ENCODE measurements around the gene CMTM4.

CMTM4 gene

DNA sequence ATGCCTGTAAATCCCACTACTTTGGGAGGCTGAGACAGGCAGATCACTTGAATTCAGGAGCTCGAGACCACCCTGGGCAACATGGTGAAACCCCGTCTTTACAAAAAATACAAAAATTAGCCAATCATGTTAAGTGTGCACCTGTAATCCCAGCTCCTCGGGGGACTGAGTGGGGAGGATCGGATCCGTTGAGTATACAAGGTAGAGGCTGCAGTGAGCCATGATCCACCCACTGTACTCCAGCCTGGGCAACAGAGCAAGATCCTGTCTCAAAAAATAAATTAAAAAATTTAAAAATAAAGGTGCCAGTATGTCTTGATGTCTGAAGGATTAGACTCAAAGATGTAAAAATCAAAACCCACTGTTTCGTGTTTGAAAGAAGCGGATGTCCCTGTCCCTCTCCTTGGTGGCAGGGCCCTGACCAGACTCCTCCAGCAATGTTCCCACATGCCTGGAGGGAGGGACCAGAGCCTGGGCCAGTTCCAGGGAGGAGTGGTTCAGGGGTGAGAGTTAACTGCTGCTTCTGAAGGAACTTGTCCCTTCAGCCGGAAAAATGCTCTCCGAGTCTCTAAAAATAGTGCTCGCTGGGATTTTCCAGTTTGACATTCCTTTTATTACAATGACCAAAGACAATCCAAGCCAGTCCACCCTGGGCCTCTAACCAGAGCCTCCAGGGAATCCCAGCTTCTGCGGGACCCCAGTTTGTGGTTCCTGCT is 9.4 kb upstream of the CMTM4 start:
- no peak for TF ChIP-seq ISL1 (CRISPR knock-in tag; IDR thresholded peaks at IDR 0.05)
- no peak for TF ChIP-seq TCF4 (CRISPR knock-in tag; IDR thresholded peaks at IDR 0.05; ENCODE audit: borderline replicate concordance)
- no peak for TF ChIP-seq PATZ1 (CRISPR knock-in tag; IDR thresholded peaks at IDR 0.05; ENCODE audit: borderline replicate concordance)
- no peak for TF ChIP-seq BACH2 (CRISPR knock-in tag; IDR thresholded peaks at IDR 0.05; ENCODE audit: borderline replicate concordance)
- TF ChIP-seq, protein P1, sequence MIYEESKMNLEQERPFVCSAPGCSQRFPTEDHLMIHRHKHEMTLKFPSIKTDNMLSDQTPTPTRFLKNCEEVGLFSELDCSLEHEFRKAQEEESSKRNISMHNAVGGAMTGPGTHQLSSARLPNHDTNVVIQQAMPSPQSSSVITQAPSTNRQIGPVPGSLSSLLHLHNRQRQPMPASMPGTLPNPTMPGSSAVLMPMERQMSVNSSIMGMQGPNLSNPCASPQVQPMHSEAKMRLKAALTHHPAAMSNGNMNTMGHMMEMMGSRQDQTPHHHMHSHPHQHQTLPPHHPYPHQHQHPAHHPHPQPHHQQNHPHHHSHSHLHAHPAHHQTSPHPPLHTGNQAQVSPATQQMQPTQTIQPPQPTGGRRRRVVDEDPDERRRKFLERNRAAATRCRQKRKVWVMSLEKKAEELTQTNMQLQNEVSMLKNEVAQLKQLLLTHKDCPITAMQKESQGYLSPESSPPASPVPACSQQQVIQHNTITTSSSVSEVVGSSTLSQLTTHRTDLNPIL (CRISPR knock-in tag; IDR thresholded peaks at IDR 0.05; ENCODE audit: low read depth), result no peak
- TF ChIP-seq ZFP3 (CRISPR knock-in tag; IDR thresholded peaks at IDR 0.05), result no peak
- no peak for TF ChIP-seq ZFP30 (CRISPR knock-in tag; IDR thresholded peaks at IDR 0.05)
- no peak for TF ChIP-seq TSHZ2 (CRISPR knock-in tag; IDR thresholded peaks at IDR 0.05)
- peak; percentile 45; the same call in 2 of the 3 replicates for ATAC-seq

- peak; percentile 71 for ATAC-seq
- TF ChIP-seq TCF4 (CRISPR knock-in tag; IDR thresholded peaks at IDR 0.05; ENCODE audit: borderline replicate concordance) (peak; percentile 77; the same call in 1 of the 2 replicates), TSHZ2 (CRISPR knock-in tag; IDR thresholded peaks at IDR 0.05) (peak; percentile 44; the same call in 1 of the 2 replicates), ISL1 (CRISPR knock-in tag; IDR thresholded peaks at IDR 0.05) (no peak)
Measured at GRCh38 chr16:66703406-66704215, 7.1 kb upstream of the CMTM4 start.

DNA sequence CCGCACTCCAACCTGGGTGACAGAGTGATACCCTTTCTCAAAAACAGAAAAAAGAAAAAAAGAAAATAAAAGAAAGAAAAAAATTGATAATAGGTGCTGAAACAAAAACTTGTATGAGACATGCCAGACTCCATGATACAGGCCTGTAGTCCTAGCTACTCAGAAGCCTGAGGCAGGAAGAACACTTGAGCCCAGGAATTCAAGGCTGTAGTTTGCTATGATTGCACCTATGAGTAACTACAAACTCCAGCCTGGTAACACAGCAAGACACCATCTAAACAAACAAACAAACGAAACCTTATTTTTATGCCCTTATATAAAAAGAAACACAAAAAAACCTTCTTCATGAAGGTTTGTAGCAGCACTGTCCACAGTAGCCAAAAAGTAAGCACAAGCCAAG is 5.0 kb upstream of the CMTM4 start:
- ATAC-seq, result no peak
- TF ChIP-seq ZNF70 (CRISPR knock-in tag; IDR thresholded peaks at IDR 0.05), result no peak
- no peak for TF ChIP-seq ZC3H10 (CRISPR knock-in tag; IDR thresholded peaks at IDR 0.05)
- no peak for TF ChIP-seq ZNF565 (CRISPR knock-in tag; conservative IDR thresholded peaks at IDR 0.05; ENCODE audit: low read depth)
- TF ChIP-seq, protein P2, sequence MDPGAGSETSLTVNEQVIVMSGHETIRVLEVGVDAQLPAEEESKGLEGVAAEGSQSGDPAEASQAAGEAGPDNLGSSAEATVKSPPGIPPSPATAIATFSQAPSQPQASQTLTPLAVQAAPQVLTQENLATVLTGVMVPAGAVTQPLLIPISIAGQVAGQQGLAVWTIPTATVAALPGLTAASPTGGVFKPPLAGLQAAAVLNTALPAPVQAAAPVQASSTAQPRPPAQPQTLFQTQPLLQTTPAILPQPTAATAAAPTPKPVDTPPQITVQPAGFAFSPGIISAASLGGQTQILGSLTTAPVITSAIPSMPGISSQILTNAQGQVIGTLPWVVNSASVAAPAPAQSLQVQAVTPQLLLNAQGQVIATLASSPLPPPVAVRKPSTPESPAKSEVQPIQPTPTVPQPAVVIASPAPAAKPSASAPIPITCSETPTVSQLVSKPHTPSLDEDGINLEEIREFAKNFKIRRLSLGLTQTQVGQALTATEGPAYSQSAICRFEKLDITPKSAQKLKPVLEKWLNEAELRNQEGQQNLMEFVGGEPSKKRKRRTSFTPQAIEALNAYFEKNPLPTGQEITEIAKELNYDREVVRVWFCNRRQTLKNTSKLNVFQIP (CRISPR knock-in tag; IDR thresholded peaks at IDR 0.05; ENCODE audit: borderline replicate concordance, low read depth), result no peak
- no peak for TF ChIP-seq OSR1 (CRISPR knock-in tag; IDR thresholded peaks at IDR 0.05)
- TF ChIP-seq ZFP3 (CRISPR knock-in tag; IDR thresholded peaks at IDR 0.05), result no peak
- TF ChIP-seq TSHZ2 (CRISPR knock-in tag; IDR thresholded peaks at IDR 0.05), result no peak
- TF ChIP-seq TCF4 (CRISPR knock-in tag; IDR thresholded peaks at IDR 0.05; ENCODE audit: borderline replicate concordance), result no peak
- TF ChIP-seq, protein P1 (CRISPR knock-in tag; IDR thresholded peaks at IDR 0.05; ENCODE audit: low read depth), result no peak
- no peak for TF ChIP-seq PATZ1 (CRISPR knock-in tag; IDR thresholded peaks at IDR 0.05; ENCODE audit: borderline replicate concordance)
- no peak for TF ChIP-seq ARNTL (CRISPR knock-in tag; IDR thresholded peaks at IDR 0.05; ENCODE audit: borderline replicate concordance, low read depth)
- TF ChIP-seq RARB (CRISPR knock-in tag; IDR thresholded peaks at IDR 0.05), result no peak
- TF ChIP-seq GLIS3 (CRISPR knock-in tag; IDR thresholded peaks at IDR 0.05), result no peak
